Astrocyte (in vitro differentiated cells and primary cell): ENCODE data around the gene DPF3. TPM values are rescaled to one million over a fixed set of nuclear protein-coding genes. Genes with fewer than 3 reads are reported as not detected.

Experiments
- DNase-seq: peaks from one replicate; pipeline ENCODE4 v3.0.0-alpha.2; 2010; ENCODE audit warnings: low read depth
- FAIRE-seq: peaks from 2 replicates; lab custom pipeline; 2011; peaks lifted over from hg19 to GRCh38; lab: Jason Lieb, UNC
- H2AFZ ChIP-seq: 2 replicates; pipeline ENCODE4 v1.6.0; 2012; ENCODE audit warnings: low read depth, low read length, inconsistent platforms
- H3K27ac ChIP-seq: 2 replicates; pipeline ENCODE4 v1.5.1; 2011; ENCODE audit warnings: low read depth, low read length, inconsistent platforms
- H3K27me3 ChIP-seq: 2 replicates; pipeline ENCODE4 v1.6.0; 2011; ENCODE audit warnings: low read length, inconsistent platforms; ENCODE audit not compliant: insufficient read depth
- H3K36me3 ChIP-seq: 2 replicates; pipeline ENCODE4 v1.5.1; 2011; ENCODE audit warnings: low read length, inconsistent platforms; ENCODE audit not compliant: insufficient read depth
- H3K4me1 ChIP-seq: 2 replicates; pipeline ENCODE4 v1.5.1; 2011; ENCODE audit warnings: low read length, inconsistent platforms; ENCODE audit not compliant: insufficient read depth
- H3K4me2 ChIP-seq: 2 replicates; pipeline ENCODE4 v1.6.0; 2012; ENCODE audit warnings: low read length, inconsistent platforms
- H3K4me3 ChIP-seq: 2 replicates; pipeline ENCODE4 v1.5.1; 2011; ENCODE audit warnings: low read depth, mild to moderate bottlenecking, low read length, inconsistent platforms; ENCODE audit not compliant: insufficient read depth
- H3K79me2 ChIP-seq: 2 replicates; pipeline ENCODE4 v1.6.0; 2012; ENCODE audit warnings: mild to moderate bottlenecking, low read length, inconsistent platforms; ENCODE audit not compliant: insufficient read depth
- H3K9ac ChIP-seq: 2 replicates; pipeline ENCODE4 v1.6.0; 2012; ENCODE audit warnings: mild to moderate bottlenecking, low read length, inconsistent platforms
- H3K9me3 ChIP-seq: 2 replicates; pipeline ENCODE4 v1.5.1; 2012; ENCODE audit warnings: low read depth, mild to moderate bottlenecking, low read length, inconsistent platforms; ENCODE audit not compliant: insufficient read depth
- H4K20me1 ChIP-seq: 2 replicates; pipeline ENCODE4 v1.6.0; 2012; ENCODE audit warnings: low read length, inconsistent platforms; ENCODE audit not compliant: insufficient read depth
- H3K27ac Mint-ChIP-seq: one replicate; pipeline ENCODE4 v1.8.0; 2021; ENCODE audit warnings: mild to moderate bottlenecking, mixed read lengths; ENCODE audit not compliant: unreplicated experiment
- H3K27me3 Mint-ChIP-seq: one replicate; pipeline ENCODE4 v1.8.0; 2021; ENCODE audit warnings: low read depth, mixed read lengths; ENCODE audit not compliant: unreplicated experiment
- H3K36me3 Mint-ChIP-seq: one replicate; pipeline ENCODE4 v1.8.0; 2021; ENCODE audit warnings: low read depth, mixed read lengths; ENCODE audit not compliant: unreplicated experiment
- H3K4me1 Mint-ChIP-seq: one replicate; pipeline ENCODE4 v1.8.0; 2021; ENCODE audit warnings: low read depth, mixed read lengths; ENCODE audit not compliant: unreplicated experiment
- H3K4me3 Mint-ChIP-seq: one replicate; pipeline ENCODE4 v1.8.0; 2021; ENCODE audit warnings: mild to moderate bottlenecking, moderate library complexity, mixed read lengths; ENCODE audit not compliant: unreplicated experiment
- H3K9me3 Mint-ChIP-seq: one replicate; pipeline ENCODE4 v1.8.0; 2021; ENCODE audit warnings: mild to moderate bottlenecking, mixed read lengths; ENCODE audit not compliant: unreplicated experiment
- EZH2 ChIP-seq: IDR thresholded peaks from 2 replicates; pipeline ENCODE4 v1.6.1; 2012; ENCODE audit warnings: mild to moderate bottlenecking, low read length, inconsistent platforms; ENCODE audit not compliant: insufficient read depth
- total RNA-seq: library from RNA; stranded (reverse); gene quantifications from 2 replicates; pipeline ENCODE4 v1.2.1, GENCODE V29; 2021
- TF ChIP-seq, protein P1 (sequence below): IDR thresholded peaks from 2 replicates; pipeline ENCODE4 v1.5.1; 2011; ENCODE audit warnings: low read depth, mild to moderate bottlenecking, inconsistent platforms, low read length, moderate library complexity; ENCODE audit not compliant: insufficient read depth

The DPF3 gene
- total RNA-seq, 1 donor from 2014 or later = 2.4 TPM

DNA sequence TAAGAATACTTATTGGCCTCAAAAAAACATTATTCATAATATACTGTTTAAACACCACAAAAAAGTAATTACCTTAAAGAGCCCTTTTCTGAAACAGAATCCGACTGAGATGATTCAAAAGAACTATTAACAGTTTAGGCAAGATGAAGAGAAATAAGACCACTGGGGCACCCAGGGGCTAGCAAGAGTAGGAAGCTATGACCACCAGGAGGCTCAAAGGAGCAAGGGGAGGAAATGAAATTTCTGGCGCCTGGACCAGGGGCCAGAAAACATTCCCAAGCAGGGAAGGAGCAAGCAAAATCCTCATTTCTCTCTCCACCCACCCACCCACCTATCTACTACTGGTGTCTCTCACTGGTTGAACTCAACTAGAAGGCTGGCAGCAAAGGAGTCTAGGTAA, 26.1 kb upstream of the DPF3 start:
- Mint-ChIP-seq H3K4me1 (peaks cover 5% of the 10 kb centered on the region), H3K9me3 (no peaks in the 10 kb centered on the region), H3K4me3 (no peak overlapping the region), H3K27ac (no peak overlapping the region), H3K27me3 (peaks cover 11% of the 10 kb centered on the region), H3K36me3 (no peaks in the 10 kb centered on the region)
- Histone ChIP-seq H3K27ac (no peak overlapping the region), H3K9me3 (no peaks in the 10 kb centered on the region), H3K4me2 (no peak overlapping the region), H3K79me2 (no peaks in the 10 kb centered on the region), H3K9ac (no peak overlapping the region), H4K20me1 (no peaks in the 10 kb centered on the region), H3K4me3 (no peak overlapping the region), H3K27me3 (no peaks in the 10 kb centered on the region), H3K4me1 (peaks cover 11% of the 10 kb centered on the region), H3K36me3 (no peaks in the 10 kb centered on the region), H2AFZ (no peak overlapping the region)
- DNase-seq = no peak
- TF ChIP-seq EZH2 = no peak
- TF ChIP-seq, protein P1, sequence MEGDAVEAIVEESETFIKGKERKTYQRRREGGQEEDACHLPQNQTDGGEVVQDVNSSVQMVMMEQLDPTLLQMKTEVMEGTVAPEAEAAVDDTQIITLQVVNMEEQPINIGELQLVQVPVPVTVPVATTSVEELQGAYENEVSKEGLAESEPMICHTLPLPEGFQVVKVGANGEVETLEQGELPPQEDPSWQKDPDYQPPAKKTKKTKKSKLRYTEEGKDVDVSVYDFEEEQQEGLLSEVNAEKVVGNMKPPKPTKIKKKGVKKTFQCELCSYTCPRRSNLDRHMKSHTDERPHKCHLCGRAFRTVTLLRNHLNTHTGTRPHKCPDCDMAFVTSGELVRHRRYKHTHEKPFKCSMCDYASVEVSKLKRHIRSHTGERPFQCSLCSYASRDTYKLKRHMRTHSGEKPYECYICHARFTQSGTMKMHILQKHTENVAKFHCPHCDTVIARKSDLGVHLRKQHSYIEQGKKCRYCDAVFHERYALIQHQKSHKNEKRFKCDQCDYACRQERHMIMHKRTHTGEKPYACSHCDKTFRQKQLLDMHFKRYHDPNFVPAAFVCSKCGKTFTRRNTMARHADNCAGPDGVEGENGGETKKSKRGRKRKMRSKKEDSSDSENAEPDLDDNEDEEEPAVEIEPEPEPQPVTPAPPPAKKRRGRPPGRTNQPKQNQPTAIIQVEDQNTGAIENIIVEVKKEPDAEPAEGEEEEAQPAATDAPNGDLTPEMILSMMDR = no peak
- no peak for FAIRE-seq

DNA sequence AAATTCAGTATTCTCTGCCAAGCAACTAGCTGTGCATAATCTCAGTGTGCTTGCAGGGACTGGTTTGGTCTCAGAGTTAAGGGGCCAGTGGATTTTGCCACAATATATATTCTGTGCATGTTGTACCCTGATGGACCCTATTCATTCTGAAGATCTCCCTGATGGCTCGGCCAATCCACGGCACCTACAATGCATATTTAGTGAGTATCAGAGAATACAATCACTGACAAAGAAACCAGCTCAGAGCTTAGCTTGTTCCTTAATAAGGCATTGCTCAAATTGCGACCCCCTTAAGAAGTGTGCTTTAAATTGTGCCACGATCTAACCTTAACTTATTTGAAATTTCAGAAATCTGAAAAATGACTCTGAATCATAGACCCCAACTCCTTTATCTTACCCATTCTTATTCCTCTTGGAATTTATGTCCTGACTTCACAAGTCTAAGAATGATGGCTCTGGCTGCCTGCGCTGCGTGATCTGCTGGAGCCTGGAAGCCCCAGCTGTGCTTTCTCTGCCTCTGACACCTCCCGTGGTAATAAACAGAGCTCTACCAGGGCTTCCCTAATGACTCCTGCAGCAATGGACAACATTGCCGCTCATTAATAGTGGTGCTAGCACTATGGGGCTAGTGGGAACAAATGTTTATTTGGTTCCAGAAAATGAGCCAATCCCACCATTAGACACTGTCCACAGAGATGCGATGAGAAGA, 23.3 kb upstream of the DPF3 start:
- no peak overlapping the region for H3K27ac ChIP-seq
- H3K9me3 ChIP-seq = no peaks in the 10 kb centered on the region
- H3K4me3 Mint-ChIP-seq = no peak overlapping the region
- no peaks in the 10 kb centered on the region for H3K79me2 ChIP-seq
- peaks cover 5% of the 10 kb centered on the region for H3K4me1 Mint-ChIP-seq
- no peaks in the 10 kb centered on the region for H3K36me3 ChIP-seq
- H3K4me3 ChIP-seq = no peak overlapping the region
- no peak overlapping the region for H3K27ac Mint-ChIP-seq
- H3K27me3 ChIP-seq = no peaks in the 10 kb centered on the region
- H2AFZ ChIP-seq = no peak overlapping the region
- H3K4me2 ChIP-seq = no peak overlapping the region
- DNase-seq (no peak), FAIRE-seq (no peak)
- no peaks in the 10 kb centered on the region for H3K9me3 Mint-ChIP-seq
- no peak overlapping the region for H3K9ac ChIP-seq
- peaks cover 11% of the 10 kb centered on the region for H3K27me3 Mint-ChIP-seq
- H3K36me3 Mint-ChIP-seq = no peaks in the 10 kb centered on the region
- no peak for TF ChIP-seq EZH2
- TF ChIP-seq, protein P1 = no peak
- no peaks in the 10 kb centered on the region for H4K20me1 ChIP-seq
- peaks cover 11% of the 10 kb centered on the region for H3K4me1 ChIP-seq

DNA sequence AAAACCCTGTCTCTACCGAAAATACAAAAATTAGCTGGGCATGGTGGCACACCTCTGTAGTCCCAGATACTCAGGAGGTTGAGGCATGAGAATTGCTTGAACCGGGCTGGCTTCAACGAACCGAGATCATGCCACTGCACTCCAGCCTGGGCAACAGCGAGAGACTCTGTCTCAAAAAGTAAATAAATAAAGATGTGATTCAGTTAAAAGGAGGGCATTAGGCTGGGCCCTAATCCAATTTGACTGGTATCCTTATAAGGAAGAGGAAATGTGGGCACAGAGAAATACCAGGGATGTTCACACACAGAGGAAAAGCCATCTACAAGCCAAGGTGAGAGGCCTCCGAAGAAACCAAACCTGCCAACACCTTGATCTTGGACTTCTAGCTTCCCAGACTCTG, 22.3 kb upstream of the DPF3 start:
- peaks cover 5% of the 10 kb centered on the region for H3K4me1 ChIP-seq
- H2AFZ ChIP-seq = no peak overlapping the region
- Mint-ChIP-seq H3K27ac (no peak overlapping the region), H3K4me1 (peaks cover 3% of the 10 kb centered on the region), H3K9me3 (no peaks in the 10 kb centered on the region), H3K4me3 (no peak overlapping the region), H3K36me3 (no peaks in the 10 kb centered on the region), H3K27me3 (peaks cover 11% of the 10 kb centered on the region)
- no peaks in the 10 kb centered on the region for H3K27me3 ChIP-seq
- FAIRE-seq = no peak
- H3K4me3 ChIP-seq = no peak overlapping the region
- no peaks in the 10 kb centered on the region for H3K36me3 ChIP-seq
- H3K27ac ChIP-seq = no peak overlapping the region
- H3K79me2 ChIP-seq = no peaks in the 10 kb centered on the region
- no peaks in the 10 kb centered on the region for H3K9me3 ChIP-seq
- no peak for TF ChIP-seq EZH2
- TF ChIP-seq, protein P1 = no peak
- H3K9ac ChIP-seq = no peak overlapping the region
- DNase-seq = no peak
- no peak overlapping the region for H3K4me2 ChIP-seq
- H4K20me1 ChIP-seq = no peaks in the 10 kb centered on the region
